DMS153 (cell line): ENCODE results near the gene ADAMTS9.
A peak's percentile ranks its signal among the peaks of the same experiment; 100 is the strongest.

Experiments
- DNase-seq: peaks from one replicate; lab custom pipeline; 2025; lab: John Stamatoyannopoulos, UW

Gene ADAMTS9

DNA sequence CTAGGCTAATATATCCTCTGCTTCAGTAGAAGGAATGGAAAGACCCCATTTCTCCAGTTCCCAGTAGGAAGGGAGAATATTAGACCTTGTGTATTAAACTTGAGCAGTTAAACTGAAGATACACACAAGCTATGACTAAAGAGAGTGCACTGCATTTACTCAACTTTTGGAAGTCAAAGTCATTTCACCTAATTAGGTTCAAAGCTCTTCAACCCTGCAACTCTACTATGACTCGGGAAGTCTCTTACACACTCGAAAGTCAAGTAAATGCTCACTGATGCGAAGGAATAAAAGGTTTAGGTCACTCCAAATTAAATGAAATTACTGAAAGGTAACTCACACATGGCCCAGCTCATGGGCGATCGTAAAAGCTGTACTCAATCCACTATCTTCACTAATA is 33.8 kb downstream of the ADAMTS9 start:
- DNase-seq, result no peak

DNA sequence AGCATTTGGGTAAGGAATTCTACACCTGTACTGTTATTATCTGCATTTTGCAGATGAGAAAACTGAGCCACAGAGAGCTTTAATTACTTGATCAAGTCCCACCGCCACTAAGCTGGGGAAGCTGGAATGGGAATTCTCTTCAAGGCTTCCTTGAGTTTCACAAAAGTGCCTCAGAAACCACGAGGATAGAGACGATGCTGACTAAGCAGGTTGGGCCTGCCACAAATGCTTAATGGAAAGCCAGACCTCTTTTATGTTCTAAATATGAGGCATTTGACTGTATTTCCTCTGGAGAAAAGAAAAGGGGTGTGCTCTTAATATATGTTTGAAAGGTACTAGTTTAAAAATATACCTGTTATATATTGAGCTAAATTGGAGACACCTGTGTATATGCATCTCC is 34.7 kb downstream of the ADAMTS9 start:
- DNase-seq, result no peak

DNA sequence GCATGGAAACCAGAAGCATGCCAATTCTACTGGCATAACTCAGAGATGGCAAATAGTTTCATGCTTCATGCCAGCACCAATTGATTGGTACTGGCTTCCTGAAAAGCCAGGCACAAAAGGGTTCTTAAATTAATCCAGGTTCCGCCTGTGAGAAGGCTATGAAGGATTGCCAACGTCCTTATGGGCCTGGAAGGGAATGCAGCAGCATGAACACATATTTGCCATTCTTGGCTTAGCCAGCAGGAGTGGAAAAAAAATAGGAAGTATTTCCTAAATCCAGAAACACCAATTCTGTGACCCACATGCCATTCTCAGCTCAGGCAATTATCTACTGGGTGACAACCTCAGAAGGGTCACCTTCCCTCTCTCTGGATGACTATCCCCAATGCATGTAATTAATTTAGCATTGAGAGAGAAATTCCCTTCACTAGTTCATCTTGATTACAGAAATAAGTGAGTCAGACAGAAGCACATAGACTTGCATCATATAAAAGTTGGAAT is 36.0 kb downstream of the ADAMTS9 start:
- no peak for DNase-seq

DNA sequence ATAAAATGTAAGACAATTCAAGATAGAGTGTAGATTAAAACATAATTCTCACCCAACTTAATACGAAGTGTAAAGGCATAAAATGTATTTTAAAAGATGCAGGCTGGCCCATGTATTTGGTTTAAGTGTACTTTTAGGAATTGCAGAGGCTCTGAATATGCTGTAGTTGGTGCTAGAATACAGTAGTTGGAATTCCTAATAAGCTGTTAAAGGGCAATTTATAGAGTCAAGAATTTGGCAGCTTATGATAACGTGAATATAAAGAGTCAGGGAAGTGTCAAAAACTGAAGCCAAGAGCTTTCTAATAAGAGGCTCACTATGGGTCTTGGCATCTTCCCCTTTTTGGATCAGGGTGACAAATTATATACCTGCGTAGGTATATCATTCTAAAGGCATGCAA is 36.5 kb downstream of the ADAMTS9 start:
- DNase-seq, result no peak

DNA sequence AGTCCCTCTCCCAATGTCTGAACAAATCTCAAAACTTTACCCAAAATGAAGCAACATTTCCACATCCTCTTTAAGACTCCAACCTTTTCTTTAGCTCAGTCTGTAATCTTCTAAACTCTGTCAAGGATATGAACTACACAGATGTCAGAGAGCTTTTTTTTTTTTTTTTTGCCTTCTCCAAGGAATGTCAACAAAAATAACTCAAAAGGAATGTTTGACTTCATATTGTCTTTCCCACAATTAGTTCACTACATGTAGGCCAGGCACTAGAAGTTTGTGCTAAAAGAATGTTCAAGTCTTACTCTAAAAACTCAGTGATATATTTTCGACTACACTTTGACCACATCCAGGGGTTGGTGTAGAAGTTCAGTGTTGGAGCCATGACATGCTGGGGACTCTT is 37.1 kb downstream of the ADAMTS9 start:
- no peak for DNase-seq

DNA sequence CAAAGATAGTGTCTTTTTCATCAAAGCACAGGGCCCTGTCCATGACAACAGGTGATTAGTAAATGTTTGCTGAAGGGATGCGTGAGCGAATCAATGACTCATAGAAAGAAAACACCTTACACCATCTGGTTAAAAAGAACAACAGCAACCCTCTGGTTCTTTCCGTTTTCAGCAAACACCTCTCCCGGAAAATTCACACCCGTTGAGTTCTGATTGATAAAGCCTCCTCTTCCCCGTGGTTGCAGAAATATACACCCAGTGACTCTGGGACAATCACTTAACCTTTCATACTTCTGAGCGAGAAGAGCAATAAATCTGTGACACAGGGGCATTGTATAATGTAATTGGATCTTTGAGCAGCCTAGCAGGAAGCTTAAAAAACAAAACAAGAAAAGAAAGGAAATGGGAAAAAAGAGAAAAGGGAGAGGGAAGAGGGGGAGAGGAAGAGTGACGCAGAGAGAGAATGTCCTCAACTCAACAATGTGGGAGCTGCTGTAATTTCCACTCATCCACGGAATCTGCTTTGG is 37.6 kb downstream of the ADAMTS9 start:
- DNase-seq, result peak; percentile 8

DNA sequence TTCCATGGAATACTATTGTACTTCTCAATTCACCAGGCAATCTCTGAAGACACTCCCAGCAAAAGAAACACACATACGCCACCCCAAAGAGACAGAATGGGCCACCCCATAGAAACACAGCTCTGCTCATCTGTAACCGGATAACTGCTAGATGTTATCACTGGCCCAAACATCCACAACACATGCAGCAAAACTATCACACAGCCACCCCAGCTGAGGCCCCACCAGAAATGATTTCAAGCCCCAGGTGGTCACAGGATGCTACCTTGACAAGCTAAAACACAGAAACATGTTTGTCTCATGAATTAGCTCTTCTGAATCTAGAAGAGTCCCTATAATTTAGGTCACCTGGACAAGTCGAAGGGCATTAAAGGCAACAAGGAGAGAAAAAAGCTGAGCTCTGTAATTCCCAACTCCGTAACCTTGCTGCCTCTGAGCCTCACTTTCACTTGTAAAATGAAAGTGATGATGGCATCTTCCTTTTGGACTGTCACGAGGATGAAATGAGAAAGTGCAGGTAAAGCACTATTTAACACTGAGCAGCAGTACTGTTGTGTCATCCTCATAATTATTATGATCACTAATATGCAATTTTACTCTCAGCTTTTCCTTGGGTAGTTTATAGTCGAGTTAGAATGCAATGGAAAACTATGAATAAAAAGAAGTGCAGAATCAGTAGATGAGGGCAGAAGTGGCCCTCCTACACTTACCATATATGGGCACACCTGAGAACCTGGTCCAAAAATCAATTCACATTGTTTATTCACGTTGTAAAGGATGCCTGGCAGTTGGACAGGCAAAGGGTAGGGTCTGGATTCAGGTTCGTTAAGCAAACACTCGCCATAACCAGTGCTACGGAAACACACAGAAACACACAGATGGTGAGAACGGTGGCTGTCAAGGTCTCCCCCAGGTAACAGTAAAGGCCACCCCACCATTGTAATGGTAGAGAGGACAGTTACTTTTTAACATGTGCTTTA is 38.6 kb downstream of the ADAMTS9 start:
- DNase-seq, result no peak

DNA sequence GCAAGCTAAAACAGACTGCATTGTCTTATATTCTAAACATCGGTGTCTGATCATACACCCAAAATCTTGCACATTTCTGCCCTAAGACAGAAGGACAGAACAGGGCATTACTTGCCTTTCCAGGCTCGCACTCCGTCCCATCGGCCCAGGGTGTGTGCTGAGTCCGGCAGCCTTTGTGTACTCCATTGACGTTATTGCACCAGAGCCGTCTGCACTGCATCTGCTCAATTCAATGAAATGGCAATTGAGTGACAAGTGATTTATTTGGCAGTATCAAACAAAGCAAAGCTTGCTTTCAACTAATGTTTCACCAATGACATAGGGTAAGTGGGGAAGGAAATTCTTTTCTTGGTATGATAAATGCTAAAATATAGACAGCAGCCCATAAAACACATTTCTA is 40.0 kb downstream of the ADAMTS9 start:
- DNase-seq, result no peak

DNA sequence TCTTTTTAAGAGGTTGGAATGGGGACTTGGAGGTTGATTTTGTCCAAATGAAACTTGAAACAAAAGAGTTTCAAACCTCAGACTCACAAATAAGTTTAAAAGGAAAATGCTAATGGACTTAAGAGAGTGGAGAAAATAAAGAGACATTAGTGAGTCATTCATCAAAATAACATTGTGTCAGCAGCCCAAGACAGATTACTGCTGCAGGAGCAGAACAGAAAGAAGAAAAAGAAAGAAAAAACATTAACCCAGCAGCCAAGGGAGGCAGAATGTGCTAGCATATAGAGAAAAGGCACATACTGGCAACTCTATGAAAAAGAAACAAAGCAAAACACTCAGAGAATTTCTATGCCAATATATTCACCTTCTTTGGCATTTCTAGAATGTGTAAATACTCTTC is 42.6 kb downstream of the ADAMTS9 start:
- DNase-seq, result no peak

DNA sequence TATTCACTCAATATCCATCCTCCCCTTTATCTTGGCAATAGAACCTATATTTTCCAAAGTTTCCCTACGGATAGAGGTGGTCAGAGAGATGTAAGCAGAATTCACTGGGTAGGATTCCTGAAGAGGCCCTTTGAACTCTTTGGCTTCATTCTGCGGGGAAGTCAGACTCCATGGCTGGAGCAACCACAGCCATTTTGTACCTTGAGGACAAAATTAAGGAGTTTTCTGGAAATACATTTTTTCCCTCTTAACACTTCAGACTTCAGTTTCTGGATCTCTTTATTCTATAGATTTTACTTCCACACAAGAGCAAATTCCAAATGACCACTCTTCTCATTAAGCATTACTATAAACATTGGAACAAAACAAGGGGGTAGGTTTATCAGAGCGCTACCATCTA is 43.3 kb downstream of the ADAMTS9 start:
- no peak for DNase-seq

DNA sequence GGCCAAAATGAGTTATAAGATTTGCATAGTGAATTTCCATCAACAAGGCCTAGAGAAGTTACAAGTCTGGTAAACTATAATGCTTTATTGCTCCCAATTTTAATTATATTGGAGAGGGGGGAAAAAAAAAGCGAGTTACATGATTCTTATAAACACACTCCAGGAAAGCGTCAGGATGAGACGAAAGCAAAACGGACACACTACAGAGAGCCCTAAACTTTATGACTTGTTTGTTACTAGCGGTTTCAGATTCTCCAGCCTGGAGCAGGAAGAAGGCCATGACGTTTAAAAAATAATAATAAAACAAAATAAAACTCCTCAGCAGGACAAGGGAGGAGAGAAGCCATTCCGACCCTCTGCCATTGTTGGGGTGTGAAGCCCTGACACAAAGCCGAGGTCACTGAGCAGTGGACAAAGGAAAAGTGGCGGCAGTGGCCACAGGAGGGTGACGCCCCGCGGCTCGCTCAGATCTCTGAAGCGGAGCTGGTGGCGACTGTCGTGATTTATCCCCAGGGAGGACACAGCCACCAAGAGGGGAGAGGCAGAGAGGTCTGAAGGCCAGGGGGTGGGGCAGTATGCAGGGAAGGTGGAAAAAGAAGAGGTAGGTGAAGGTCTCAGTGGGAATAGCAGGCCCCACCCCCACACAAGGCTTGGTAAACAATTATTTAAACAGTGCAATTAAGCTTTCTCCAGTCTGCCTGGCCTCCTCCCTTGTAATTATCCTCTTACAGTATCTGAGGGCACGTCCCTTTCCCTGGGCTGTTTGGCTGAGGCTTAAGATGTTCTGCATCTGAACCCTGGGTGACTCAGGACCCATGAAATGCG is 45.3 kb downstream of the ADAMTS9 start:
- DNase-seq, result no peak

DNA sequence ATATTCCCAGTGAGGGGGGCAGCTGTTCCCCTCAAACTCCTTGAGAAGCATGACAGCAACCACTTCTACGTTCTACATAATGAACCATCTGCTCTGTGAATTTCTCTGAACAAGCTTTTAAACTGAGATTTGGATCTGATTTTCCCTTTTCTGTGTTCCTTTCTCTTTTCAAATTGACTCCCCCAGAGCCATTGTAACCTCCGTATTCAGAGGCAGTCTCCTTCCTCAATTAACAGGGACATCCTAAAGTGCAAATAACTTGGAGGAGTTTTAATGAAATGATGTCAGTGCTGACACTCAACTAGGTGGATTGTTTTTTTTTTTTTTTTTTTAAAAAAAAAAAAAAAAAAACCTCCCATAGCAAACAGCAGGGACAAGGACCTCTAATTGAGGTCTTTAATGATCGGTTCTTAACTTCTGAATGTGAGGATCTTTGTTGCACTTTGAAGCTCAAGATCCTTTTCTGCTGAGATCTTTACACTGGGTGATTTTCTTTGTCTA is 48.8 kb downstream of the ADAMTS9 start:
- DNase-seq, result no peak

DNA sequence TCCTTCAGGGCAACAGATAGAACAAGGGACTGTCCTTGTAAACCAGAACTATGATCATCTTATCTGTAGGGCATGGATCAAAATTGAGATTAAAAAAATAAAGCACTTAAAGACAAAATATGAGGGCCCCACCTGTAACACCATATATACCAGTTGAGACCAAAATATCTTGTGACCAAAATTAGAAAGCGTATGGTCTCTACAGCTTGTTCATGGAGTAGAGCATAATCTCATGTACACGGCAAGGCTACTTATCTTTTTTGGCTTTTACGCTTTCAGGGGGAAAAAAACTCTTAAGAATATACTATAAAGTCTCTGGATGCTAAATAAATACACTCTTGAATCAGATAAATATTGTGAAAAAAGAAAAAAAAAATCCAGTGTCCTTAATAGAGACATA is 49.3 kb downstream of the ADAMTS9 start:
- no peak for DNase-seq

DNA sequence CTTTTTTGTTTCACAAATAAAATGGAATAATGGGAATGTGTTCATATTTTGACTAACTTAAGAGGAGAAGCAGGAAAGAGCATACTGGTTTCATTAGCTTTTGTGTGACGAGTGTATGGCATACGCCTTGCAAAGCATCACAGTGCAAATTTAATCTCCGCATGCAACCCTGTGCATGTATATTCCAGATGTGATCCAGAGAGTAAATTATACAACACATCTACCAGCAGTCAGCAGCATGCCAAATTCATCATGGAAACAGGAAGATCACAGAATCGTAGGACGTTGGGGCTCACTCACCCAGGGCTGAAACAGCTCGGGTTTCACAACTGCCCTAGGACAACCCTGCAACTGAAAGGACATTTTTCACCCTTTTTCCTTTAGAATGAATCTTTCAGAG is 53.4 kb downstream of the ADAMTS9 start:
- DNase-seq, result no peak

DNA sequence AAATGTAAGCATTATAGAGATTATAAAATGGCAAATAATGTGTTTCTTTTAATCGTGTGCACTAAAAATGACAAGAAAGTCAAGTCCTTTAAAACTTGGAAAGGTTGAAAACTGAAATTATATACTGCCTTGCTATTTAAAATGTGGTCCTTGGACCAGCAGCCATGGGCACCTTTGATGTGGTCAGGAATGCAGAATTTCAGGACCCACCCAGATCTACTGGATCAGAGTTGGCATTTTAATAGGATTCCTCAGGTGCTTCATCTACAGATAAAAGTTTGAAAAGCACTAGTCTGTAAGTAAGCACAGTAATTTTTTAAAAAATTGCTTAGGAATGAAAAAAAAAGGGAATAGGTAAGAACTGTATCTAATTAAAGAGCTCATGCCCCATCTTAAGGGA is 55.8 kb downstream of the ADAMTS9 start:
- DNase-seq, result no peak

DNA sequence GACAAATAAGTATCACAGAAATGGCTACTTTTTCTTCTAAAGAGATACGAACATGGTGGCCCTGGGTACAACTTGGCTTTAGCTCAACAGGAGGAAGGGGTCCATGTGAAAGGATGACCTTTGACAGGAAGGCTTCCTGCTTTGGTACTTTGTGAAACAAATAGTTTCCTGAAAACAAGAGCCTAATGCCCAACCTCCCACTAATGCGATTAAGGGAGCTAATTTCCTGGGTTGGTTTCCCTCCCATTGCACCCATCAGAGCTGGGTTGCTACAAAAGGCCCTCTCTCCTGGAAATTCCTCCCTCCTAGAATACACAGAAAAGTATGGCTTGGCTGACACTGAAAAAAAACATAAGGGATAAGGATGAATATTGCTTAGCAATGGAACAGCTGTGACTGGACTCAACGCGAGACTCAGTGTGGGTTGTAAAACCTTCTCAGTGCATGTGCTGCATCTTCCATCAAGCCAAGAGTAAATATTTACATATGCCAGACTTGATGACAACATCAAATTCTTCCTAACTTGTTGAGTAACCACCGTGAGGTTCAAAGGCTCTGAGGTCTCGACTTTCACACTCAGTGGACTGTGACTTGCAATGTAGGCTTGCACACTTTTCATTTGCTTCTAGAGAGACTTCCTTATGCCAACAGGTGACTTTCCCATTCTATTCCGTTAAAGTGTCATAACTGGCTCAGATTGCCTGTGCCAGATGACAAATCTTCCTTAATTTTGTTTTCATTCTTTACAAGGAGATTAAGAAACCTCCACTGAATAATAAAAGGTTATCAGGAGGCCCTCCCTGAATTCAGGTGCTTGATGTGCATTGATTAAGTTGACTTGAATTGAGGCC is 60.1 kb downstream of the ADAMTS9 start:
- no peak for DNase-seq

DNA sequence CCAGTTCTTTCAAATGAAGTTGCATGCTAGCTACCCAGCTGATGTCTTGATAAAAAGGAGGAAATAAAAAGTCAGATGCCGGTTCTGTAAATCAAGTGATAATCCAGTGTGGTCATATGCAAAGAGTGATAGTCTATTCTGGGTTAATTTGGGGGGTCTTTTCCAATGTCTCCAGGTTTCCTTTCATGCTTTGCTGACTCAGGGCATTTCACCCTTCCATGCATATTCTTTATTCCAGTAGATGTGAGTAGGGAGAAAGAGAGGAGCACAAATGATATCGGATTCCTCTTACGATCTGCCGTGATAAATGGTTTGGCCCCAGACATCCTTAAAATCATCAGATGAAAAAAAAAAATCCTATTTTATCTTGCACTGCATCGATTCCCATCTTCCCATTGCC is 60.8 kb downstream of the ADAMTS9 start:
- DNase-seq, result no peak

DNA sequence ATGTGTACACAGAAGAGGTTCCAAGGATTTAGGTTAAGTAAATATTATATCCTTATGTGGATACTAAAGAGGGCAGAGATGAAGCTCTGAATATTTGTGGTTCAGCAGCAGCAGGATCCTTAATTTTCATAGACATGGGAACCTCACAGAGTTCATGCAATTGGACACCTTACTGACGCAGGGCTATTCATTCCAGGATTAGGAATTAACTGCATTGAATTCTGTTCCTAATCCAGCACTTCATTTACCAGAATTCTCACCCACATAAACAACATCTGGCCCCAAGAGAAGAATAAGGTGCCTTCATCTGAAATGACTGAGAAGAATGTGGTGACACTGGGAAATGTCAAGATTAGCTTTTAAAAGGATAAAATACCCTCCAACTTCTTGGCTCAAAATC is 62.4 kb downstream of the ADAMTS9 start:
- DNase-seq, result no peak

DNA sequence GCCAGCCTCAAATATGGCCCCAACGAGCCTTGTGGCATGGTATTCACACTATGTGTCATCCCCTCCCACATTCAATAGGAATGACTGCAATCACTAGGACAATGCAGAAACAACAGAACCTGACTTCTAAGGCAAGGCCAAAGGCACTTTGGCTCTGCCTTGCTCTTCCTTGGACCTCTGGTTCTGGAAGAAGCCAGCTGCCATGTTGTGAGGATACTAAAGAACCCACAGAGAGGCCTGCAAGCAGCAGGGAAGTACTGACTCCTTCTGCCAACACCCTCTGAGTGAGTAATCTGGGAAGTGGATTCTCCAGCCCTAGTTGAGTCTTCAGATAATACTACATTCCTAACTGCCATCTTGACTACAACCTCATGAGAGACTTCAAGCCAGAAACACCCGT is 64.7 kb downstream of the ADAMTS9 start:
- no peak for DNase-seq

DNA sequence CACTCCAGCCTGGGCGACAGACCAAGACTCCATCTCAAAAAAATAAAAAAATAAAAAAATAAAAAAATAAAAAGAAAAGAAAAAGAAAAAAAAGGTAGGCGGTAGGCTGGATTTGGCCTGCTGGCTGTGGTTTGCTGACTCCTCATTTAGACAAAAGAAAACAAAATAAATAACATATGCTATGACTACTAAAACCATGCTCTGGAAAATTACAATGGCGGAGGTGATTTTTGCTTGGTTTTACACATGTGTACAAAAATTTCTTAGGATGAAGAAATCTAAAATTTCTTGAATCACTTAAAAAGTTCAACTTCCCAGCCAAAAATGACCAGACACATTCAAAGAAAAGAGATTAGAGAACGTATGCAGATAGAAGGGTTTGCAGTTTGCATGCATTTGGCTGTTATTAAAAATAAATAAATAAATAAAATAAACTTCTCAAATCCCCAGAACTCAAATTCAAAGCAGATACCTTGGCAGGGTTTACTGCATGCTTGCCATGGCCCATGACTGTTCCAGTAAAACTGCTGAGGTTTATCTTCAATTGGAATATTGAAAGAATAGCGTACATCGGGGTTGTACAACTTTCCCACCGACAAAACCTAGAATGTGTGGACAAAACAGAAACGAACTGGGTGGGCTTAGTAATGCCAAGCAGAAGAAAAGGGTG is 65.9 kb downstream of the ADAMTS9 start:
- DNase-seq, result no peak

DNA sequence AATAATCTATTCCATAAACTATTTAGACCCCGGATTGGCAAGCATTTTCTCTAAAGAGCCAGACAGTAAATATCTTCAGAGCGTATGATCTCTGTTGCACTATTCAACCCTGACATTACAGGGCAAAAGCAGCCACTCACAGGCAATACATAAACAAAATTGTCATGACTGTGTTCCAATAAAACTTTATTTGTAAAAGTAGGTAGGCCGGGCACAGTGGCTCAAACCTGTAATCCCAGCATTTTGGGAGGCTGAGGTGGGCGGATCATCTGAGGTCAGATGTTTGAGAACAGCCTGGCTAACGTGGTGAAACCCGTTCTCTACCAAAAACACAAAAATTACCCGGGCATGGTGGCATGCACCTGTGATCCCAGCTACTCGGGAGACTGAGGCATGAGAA is 66.5 kb downstream of the ADAMTS9 start:
- DNase-seq, result no peak
